DOHH2 (cell line): ENCODE measurements around the gene DUOX1.

ENCODE experiments used
- H3F3A ChIP-seq: fragments of 200-600 bp; sonication (generic), shearing (Covaris generic); 2 replicates; pipeline ENCODE4 v1.6.0; 2016; ENCODE audit warnings: antibody characterized with exemption, mild to moderate bottlenecking; ENCODE audit not compliant: control insufficient read depth, insufficient read depth
- H3K27ac ChIP-seq: fragments of 200-600 bp; sonication (generic); 2 replicates; pipeline ENCODE4 v1.5.1; 2014; ENCODE audit warnings: low read depth, mild to moderate bottlenecking, low read length, moderate library complexity
- H3K27me3 ChIP-seq: fragments of 200-600 bp; sonication (generic); 2 replicates; pipeline ENCODE4 v1.6.1; 2014; ENCODE audit warnings: mild to moderate bottlenecking, low read length, mixed read lengths; ENCODE audit not compliant: control insufficient read depth
- H3K36me3 ChIP-seq: fragments of 200-600 bp; sonication (generic); 2 replicates; pipeline ENCODE4 v1.6.1; 2014; ENCODE audit warnings: mild to moderate bottlenecking, low read length, moderate library complexity, mixed read lengths; ENCODE audit not compliant: control insufficient read depth
- H3K4me1 ChIP-seq: fragments of 200-600 bp; sonication (generic); 2 replicates; pipeline ENCODE4 v1.6.1; 2014; ENCODE audit warnings: mild to moderate bottlenecking, low read length, mixed read lengths; ENCODE audit not compliant: control insufficient read depth
- H3K4me2 ChIP-seq: fragments of 200-600 bp; sonication (generic); 2 replicates; pipeline ENCODE4 v1.6.0; 2014; ENCODE audit warnings: mild to moderate bottlenecking, low read length, moderate library complexity
- H3K4me3 ChIP-seq: fragments of 200-600 bp; sonication (generic); 2 replicates; pipeline ENCODE4 v1.5.1; 2014; ENCODE audit warnings: mild to moderate bottlenecking, low read length, mixed read lengths
- H3K79me2 ChIP-seq: fragments of 200-600 bp; sonication (generic); 2 replicates; pipeline ENCODE4 v1.6.1; 2014; ENCODE audit warnings: mild to moderate bottlenecking, low read length, mixed read lengths; ENCODE audit not compliant: control insufficient read depth
- H3K9me2 ChIP-seq: fragments of 200-600 bp; sonication (generic); replicated peaks from 2 replicates; pipeline ENCODE4 v1.6.1; 2014; ENCODE audit warnings: mild to moderate bottlenecking, low read length, mixed read lengths; ENCODE audit not compliant: control insufficient read depth
- H3K9me3 ChIP-seq: fragments of 200-600 bp; sonication (generic); 2 replicates; pipeline ENCODE4 v1.6.1; 2014; ENCODE audit warnings: antibody characterized with exemption, low read length, mixed read lengths; ENCODE audit not compliant: control insufficient read depth, insufficient read depth
- H4K20me1 ChIP-seq: fragments of 200-600 bp; sonication (generic); 2 replicates; pipeline ENCODE4 v1.6.0; 2014; ENCODE audit warnings: low read depth, mild to moderate bottlenecking, antibody characterized with exemption, low read length, moderate library complexity; ENCODE audit not compliant: control insufficient read depth, insufficient read depth
- EZH2phosphoT487 ChIP-seq: fragments of 200-600 bp; sonication (generic); IDR thresholded peaks from 2 replicates; pipeline ENCODE4 v1.6.1; 2017; ENCODE audit warnings: borderline replicate concordance, mild to moderate bottlenecking, antibody characterized with exemption, low read length, moderate library complexity, mixed read lengths
- TF ChIP-seq, protein P1 (sequence below): fragments of 200-600 bp; sonication (generic); IDR thresholded peaks from one replicate; pipeline ENCODE4 v1.5.1; 2014; ENCODE audit warnings: antibody characterized with exemption, mild to moderate bottlenecking, low read depth, low read length; ENCODE audit not compliant: poor library complexity, severe bottlenecking

Gene DUOX1

DNA sequence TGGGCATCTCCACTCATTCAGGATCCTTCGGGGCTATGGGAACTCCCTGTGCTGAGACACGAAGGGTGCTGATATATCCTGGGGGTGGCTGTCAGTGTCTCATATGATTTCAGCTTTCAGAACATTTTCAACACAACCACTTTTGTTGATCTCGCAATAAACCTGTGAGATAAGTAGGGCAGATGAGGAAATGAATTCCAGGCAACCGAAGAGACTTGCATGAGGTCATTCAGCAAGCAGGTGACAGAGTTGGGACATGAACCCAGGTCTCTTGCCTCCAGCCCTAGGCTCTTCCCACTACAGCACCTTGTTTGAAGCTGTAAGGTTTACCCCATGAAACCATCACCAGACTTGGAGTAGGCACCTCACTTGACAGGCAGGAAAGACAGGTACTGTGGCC is 16.6 kb downstream of the DUOX1 start:
- no peaks in the 10 kb centered on the region for H3F3A ChIP-seq
- H4K20me1 ChIP-seq, result no peaks in the 10 kb centered on the region
- no peaks in the 10 kb centered on the region for H3K9me3 ChIP-seq
- H3K27ac ChIP-seq, result no peak overlapping the region
- H3K4me1 ChIP-seq, result no peaks in the 10 kb centered on the region
- H3K27me3 ChIP-seq, result no peaks in the 10 kb centered on the region
- no peak overlapping the region for H3K4me3 ChIP-seq
- no peaks in the 10 kb centered on the region for H3K79me2 ChIP-seq
- TF ChIP-seq, protein P1, sequence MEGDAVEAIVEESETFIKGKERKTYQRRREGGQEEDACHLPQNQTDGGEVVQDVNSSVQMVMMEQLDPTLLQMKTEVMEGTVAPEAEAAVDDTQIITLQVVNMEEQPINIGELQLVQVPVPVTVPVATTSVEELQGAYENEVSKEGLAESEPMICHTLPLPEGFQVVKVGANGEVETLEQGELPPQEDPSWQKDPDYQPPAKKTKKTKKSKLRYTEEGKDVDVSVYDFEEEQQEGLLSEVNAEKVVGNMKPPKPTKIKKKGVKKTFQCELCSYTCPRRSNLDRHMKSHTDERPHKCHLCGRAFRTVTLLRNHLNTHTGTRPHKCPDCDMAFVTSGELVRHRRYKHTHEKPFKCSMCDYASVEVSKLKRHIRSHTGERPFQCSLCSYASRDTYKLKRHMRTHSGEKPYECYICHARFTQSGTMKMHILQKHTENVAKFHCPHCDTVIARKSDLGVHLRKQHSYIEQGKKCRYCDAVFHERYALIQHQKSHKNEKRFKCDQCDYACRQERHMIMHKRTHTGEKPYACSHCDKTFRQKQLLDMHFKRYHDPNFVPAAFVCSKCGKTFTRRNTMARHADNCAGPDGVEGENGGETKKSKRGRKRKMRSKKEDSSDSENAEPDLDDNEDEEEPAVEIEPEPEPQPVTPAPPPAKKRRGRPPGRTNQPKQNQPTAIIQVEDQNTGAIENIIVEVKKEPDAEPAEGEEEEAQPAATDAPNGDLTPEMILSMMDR, result no peak
- no peak for TF ChIP-seq EZH2phosphoT487
- no peak overlapping the region for H3K4me2 ChIP-seq
- no peaks in the 10 kb centered on the region for H3K36me3 ChIP-seq
- no peaks in the 10 kb centered on the region for H3K9me2 ChIP-seq

DNA sequence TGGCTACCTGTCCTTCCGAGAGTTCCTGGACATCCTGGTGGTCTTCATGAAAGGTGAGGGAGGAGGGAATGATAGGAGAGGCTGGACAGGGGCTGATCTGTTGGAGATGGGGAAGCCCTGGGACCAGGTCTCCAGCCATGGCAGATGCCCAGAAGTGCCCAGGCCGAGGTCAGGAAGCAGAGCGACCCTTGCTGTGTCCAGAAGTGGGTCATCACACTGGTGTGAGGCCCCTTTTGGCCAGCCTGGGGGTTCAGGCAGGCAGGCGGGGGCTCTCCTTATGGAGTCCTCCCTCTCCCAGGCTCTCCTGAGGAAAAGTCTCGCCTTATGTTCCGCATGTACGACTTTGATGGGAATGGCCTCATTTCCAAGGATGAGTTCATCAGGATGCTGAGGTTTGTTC is 17.8 kb downstream of the DUOX1 start:
- no peaks in the 10 kb centered on the region for H3K4me1 ChIP-seq
- H3K9me2 ChIP-seq, result no peaks in the 10 kb centered on the region
- H3K4me2 ChIP-seq, result no peak overlapping the region
- H3K27ac ChIP-seq, result no peak overlapping the region
- H3F3A ChIP-seq, result no peaks in the 10 kb centered on the region
- no peaks in the 10 kb centered on the region for H3K36me3 ChIP-seq
- no peaks in the 10 kb centered on the region for H3K79me2 ChIP-seq
- H3K27me3 ChIP-seq, result no peaks in the 10 kb centered on the region
- H3K9me3 ChIP-seq, result no peaks in the 10 kb centered on the region
- no peak for TF ChIP-seq EZH2phosphoT487
- TF ChIP-seq, protein P1, result no peak
- H3K4me3 ChIP-seq, result no peak overlapping the region
- H4K20me1 ChIP-seq, result no peaks in the 10 kb centered on the region

GRCh38 chr15:45148076-45149059 is 18.6 kb downstream of the DUOX1 start:
- Histone ChIP-seq H3K4me3 (no peak overlapping the region), H3K9me2 (no peaks in the 10 kb centered on the region), H3K4me1 (no peaks in the 10 kb centered on the region), H3K4me2 (no peak overlapping the region), H3K27me3 (no peaks in the 10 kb centered on the region), H3F3A (no peaks in the 10 kb centered on the region), H4K20me1 (no peaks in the 10 kb centered on the region), H3K27ac (no peak overlapping the region), H3K36me3 (no peaks in the 10 kb centered on the region), H3K9me3 (no peaks in the 10 kb centered on the region), H3K79me2 (no peaks in the 10 kb centered on the region)
- no peak for TF ChIP-seq EZH2phosphoT487
- TF ChIP-seq, protein P1, result no peak
